GM18870 (cell line): Measurements from ENCODE around the gene STX7.
"Not testable (repeated sequence)": the region's sequence is repeated elsewhere in the genome, so short reads cannot be mapped to it uniquely, and the experiment has no call there.

ENCODE experiments used
- ATAC-seq: cut with Tn5 transposase; IDR thresholded peaks from one replicate; pipeline ENCODE4 v1.9.1; 2021; ENCODE audit warnings: moderate library complexity; ENCODE audit not compliant: unreplicated experiment

Gene STX7

GRCh38 chr6:132512638-132513632 lies at the start of gene STX7:
Gene STX7, minus strand, starts transcription at chr6:132513116. Its CDS starts 9,586 bp downstream, at chr6:132503530.
- ATAC-seq = peak; percentile 90

- ATAC-seq = not testable (repeated sequence)
These were observed 47.2 kb upstream of the STX7 start for GRCh38 chr6:132560087-132560486.

DNA sequence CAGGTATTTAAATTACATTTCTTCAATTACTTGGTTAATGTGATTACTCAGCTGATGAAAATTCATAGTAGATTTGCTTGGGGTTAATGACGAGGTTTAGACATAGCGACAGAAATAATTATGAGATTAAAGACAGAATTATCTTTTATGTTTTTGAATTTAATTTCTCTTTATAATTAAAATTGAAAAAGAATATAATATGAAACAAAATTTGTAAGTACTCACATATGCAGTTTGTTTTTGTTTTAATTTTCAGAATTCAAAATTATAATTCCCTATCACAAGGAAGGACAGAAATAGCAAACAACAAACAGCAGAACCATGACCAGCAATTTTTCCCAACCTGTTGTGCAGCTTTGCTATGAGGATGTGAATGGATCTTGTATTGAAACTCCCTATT lies 39.5 kb upstream of the STX7 start, which contains the start of gene TAAR8:
TAAR8 (plus strand) TSS at position 301 of the 400 bp plus-strand sequence; CDS start at position 322, 21 bp downstream.
- no peak for ATAC-seq

GRCh38 chr6:132551214-132551613 lies 38.3 kb upstream of the STX7 start:
- no peak for ATAC-seq

- ATAC-seq = no peak
These were observed 36.0 kb upstream of the STX7 start for GRCh38 chr6:132548746-132549463.

- no peak for ATAC-seq
These were observed 31.9 kb upstream of the STX7 start for GRCh38 chr6:132544826-132545225.

GRCh38 chr6:132537977-132538376 lies 25.1 kb upstream of the STX7 start, which contains the start of gene TAAR9:
Gene TAAR9, plus strand, starts transcription at chr6:132538277. Its CDS starts 13 bp downstream, at chr6:132538290.
- no peak for ATAC-seq

DNA sequence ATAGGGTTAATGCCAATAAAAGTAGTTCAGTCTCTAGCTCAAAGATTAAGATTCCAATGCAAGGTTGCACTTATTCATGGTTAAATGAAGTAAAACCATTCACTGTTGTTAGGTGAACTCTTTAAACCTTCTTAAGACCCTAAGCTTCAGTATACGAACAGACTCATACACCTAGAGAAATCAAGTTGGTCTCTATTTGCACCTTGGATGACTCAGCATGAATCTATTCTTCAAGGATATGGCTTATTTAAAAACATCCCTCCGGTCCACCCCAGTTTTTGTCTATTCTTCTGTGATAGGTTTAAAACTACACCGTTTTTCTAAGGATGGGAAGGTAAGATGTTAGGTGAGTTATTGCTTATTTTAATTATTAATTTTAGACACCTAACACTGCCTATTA lies 24.2 kb upstream of the STX7 start:
- no peak for ATAC-seq

DNA sequence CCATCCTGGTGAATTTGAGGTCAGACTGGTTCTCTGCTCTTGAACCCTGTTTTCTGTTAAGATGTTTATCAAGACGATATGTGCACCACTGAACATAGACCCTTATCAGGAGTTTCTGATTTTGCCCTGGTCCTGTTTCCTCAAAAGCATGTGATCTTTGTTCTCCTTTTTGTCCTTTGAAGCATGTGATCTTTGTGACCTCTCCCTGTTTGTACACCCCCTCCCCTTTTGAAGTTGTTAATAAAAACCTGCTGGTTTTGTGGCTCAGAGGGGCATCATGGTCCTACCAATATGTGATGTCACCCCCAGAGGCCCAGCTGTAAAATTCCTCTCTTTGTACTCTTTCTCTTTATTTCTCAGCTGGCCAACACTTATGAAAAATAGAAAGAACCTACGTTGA lies 21.6 kb upstream of the STX7 start:
- ATAC-seq = not testable (repeated sequence)

GRCh38 chr6:132530293-132530974 lies 17.5 kb upstream of the STX7 start:
- ATAC-seq = no peak

DNA sequence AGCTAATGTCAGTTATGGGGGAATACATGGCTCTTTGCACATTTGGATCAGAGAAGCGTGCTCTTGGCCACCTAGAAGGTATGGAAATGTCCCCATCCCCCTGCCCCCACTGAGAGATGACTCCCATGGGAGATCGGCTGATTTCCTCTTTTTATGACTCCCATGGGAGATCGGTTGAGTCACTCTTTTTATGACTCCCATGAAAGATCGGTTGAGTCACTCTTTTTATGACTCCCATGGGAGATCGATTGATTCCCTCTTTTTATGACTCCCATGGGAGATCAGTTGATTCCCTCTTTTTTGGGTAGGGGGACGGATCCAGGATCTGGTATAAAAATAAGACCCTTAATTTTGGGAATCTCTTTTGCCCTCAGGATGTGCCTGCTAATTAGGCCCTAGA lies 14.9 kb upstream of the STX7 start:
- ATAC-seq = no peak

DNA sequence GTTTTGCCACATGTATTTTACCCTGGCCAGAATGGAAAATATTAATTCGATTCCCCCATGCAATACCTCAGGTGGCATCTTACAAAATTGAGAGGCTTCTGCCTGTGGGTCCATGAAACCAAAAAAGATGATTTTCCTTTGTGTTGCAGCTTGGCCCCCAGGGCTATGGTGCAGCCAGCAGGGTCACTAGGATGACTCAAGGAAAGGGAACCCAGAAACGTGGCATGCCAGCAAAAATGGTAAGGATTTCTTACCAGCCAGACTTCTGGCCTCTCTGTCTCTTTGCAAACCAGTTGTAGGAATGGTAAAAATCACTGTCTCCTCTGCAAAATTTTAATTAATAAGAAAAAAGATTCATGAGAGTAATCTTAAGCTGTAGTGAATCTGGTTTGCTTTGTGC lies 13.5 kb upstream of the STX7 start:
- ATAC-seq = no peak

DNA sequence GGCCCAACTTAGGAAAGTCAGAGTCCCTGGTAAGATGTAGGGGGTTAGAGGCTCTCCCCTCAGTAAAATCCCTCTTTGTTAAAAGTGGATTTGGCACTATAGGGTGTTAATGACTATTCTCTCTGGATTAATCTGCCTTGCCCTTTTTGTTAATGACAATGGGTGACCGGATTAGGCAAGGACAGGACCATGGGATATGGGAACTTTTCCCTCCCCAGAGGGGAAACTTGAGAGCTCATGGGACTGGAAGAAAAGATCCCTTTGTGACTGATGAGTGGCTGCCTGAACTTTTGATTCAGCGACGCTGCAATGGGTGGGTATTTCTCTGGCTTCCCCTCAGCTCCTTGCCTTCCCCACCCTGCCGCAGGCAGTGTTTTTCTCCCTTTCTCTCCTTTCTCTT lies 12.9 kb upstream of the STX7 start:
- ATAC-seq = no peak

DNA sequence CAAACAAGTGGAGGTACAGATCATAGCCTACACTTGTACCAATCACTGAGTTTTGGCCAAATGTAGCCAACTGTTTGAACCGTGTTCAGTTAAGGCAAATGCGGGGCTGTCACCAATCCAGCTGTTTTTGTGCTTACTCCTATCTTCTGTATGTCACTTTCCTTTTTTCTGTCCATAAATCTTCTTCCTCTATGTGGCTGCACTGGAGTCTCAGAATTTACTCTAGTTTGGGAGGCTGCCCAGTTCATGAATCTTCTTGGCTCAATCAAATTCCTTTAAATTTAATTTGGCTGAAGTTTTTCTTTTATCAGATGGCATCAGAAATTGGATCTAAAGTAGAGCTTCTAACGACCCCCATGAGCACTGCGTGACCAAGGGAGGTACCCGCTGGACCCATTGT lies 11.7 kb upstream of the STX7 start:
- ATAC-seq = no peak

- no peak for ATAC-seq
These were observed 8.0 kb upstream of the STX7 start for GRCh38 chr6:132520953-132521352.

DNA sequence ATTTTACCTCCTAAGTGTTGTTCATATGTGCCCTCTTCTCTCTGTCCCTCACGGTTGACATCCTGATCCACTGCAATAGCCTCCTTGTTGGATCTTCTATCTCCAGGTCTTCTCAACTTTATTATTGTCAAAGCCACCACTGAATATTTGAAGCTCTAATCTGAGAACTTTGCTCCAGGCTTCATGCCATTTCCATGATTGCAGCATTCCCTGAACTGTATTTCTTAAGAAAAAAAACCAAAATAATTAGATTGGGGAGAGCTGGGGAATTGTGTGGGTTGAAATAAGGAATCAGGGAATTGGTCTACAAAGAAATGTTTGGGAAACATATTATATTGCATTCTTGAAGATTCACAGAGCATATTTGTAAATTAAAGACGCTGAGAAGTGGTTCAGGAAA lies 2.5 kb upstream of the STX7 start:
- no peak for ATAC-seq

DNA sequence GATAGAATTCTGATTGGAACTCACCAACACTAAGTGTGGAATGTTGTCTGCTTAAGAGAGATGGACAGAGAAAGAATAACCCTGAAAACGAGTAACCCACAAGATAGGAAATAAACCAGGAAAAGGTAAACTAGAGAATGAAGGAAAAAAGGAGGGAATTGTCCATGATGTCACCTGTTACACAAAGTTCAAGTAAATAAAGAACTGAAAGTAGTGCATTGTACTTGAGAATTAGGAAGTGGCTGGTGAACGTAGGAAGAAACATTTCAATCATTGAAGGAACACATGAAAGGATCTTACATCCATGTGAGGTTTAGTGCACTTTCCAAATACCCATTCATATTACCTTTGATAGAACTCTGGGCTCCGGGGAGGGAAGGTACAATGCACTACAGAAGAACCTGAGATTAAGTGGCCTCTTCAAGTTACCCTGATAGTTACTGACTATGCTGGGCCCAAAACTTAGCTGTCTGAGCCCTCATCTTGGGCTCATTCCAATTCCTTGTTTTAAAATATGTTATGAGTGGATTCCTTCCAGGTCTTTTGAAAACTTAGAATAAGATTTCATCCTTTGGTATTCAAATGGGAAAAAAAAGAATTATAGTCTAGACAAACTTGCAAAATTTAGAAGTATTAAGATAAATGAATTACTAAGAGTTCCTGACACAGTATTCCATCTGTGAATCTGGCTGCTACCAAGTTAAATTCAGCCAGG lies 1.1 kb upstream of the STX7 start:
- no peak for ATAC-seq

DNA sequence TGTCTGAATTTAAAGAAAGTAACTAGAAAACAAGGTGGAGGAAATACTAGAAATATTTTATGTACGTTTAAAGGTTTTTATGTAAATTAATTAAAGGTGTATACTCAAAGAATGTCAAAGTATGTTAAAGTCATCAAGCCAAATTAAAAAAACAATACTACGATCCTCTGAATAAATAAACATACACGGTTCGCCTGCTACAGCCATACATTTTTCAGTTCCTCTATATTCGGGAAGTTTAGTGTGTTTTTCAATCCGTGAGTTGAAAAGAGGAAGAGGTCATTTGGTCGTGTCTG lies 626 bp downstream of the STX7 start:
- no peak for ATAC-seq

DNA sequence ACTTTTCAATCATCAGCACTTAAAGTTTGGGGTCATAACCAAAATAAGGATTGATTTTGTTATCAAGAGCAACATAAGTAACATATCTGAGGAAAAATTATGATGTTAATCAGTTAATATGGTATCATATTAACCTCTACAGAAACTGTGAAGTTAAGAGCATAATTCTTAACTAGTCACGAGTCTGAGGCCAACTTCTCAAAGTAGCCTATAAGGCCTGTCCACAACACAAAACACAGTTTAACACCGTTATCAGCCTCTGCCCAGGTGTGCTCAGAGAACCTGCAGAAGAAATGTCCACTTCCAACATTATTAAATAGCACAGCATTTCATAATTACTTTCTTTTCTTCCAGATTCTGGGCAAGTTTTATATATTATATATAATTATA lies 1.1 kb downstream of the STX7 start:
- no peak for ATAC-seq

DNA sequence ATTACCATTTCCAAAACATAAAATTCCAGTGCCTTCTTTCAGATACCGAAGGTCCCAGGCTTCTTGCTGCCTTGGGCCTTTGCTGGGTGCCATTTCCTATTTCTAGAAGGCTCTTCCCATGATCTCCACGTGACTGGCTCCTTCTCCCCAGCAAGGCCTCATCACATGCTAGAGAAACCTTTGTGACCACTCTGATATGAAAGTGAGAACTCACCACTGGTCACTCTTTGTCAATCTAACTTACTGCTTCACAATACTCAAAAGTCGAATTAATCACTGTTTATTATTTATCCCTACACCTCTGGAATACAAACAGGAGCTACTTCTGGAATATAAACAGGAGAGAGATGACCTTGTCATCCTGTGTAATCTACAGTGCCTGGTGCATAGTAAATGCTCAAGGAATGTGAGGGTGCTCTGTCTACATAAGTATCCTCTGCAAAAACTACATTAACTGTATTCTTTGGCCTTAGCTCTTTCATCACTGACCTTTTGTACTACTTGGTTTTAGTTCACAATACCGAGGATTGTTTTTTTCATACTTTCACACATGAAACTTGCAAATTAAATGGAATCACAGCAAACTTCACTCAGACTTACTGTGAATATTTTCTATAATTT lies 1.6 kb downstream of the STX7 start:
- no peak for ATAC-seq
